PFSK-1 (cell line): ENCODE data around the gene PTPRN2.

Experiments used
- POLR2AphosphoS5 ChIP-seq: IDR thresholded peaks from 2 replicates; pipeline ENCODE4 v1.6.1; 2012; ENCODE audit warnings: low read depth, mild to moderate bottlenecking, control low read depth, low read length, moderate library complexity
- REST ChIP-seq, 2 experiments: IDR thresholded peaks; 2 replicates each; pipeline versions ENCODE4 v1.6.1 to v1.8.0; 2011 to 2012; ENCODE audit warnings: low read depth in 2 of 2, low read length in 2 of 2, control low read depth in 1 of 2, inconsistent platforms in 1 of 2, mild to moderate bottlenecking in 1 of 2, moderate library complexity in 1 of 2; ENCODE audit not compliant: insufficient read depth in 1 of 2
- SIN3A ChIP-seq: IDR thresholded peaks from 2 replicates; pipeline ENCODE4 v1.6.1; 2012; ENCODE audit warnings: mild to moderate bottlenecking, low read length, moderate library complexity, borderline replicate concordance; ENCODE audit not compliant: insufficient read depth
- TAF1 ChIP-seq: IDR thresholded peaks from 2 replicates; pipeline ENCODE4 v1.6.1; 2012; ENCODE audit warnings: low read length, control low read depth, borderline replicate concordance; ENCODE audit not compliant: insufficient read depth

DNA sequence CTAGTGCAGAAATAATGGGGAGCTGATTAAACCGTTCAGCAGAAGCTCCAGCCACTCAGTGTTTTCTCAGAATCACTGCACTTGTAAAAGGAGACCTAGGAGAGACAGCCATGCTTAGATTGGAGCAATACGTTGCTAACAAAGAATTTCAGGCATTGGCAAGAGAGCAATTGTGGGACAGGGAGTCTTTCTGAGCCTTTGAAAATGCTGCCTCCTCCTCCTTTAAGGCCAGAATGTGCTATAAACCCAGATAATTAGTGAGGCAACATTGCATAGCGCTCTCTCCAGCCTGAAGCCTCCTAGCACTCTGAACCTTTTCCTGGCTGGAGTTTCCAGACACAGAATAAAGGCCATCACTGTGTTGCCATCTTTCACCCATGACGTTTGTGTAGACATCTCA lies 18.5 kb upstream of the PTPRN2 start:
- TF ChIP-seq TAF1 (no peak), SIN3A (no peak), REST (IDR thresholded peaks at IDR 0.05; ENCODE audit: insufficient read depth in 1 of 2, low read depth in 2 of 2, low read length in 2 of 2) (no peak), POLR2AphosphoS5 (no peak)
